A673 (cell line): ENCODE measurements around the gene CHFR. TPM values are rescaled to one million over a fixed set of nuclear protein-coding genes. Genes with fewer than 3 reads are reported as not detected.

Experiments used
- BruUV-seq: library from RNA; stranded (reverse); fragments of 400-500 nt; replicated peaks from 2 replicates; lab custom pipeline; 2021; lab: Mats Ljungman, UMichigan
- CTCF ChIA-PET: fragments of 300-600 bp; sonication (Branson Sonifier 250); formaldehyde crosslinking; loops from one replicate; lab custom pipeline; 2022; ENCODE audit warnings: antibody characterized with exemption; lab: Charles Lee
- POLR2A ChIA-PET: fragments of 300-600 bp; sonication (Branson Sonifier 250); formaldehyde crosslinking; loops from one replicate; lab custom pipeline; 2022; ENCODE audit warnings: antibody characterized with exemption; ENCODE audit not compliant: low non-redundant PET; lab: Charles Lee
- DNase-seq: peaks from one replicate; pipeline ENCODE4 v3.0.0-alpha.2; 2015; ENCODE audit warnings: low spot score
- H3K27ac ChIP-seq: fragments of 200-600 bp; sonication (generic); 2 replicates; pipeline ENCODE4 v1.5.1; 2016; ENCODE audit warnings: mixed run types, low read depth, mild to moderate bottlenecking, mixed read lengths, antibody characterized with exemption, low read length; ENCODE audit not compliant: poor library complexity, severe bottlenecking
- H3K27me3 ChIP-seq: fragments of 200-600 bp; sonication (generic); replicated peaks from 2 replicates; pipeline ENCODE4 v1.6.1; 2017; ENCODE audit warnings: mixed run types, low read depth, mild to moderate bottlenecking, mixed read lengths, antibody characterized with exemption, low read length; ENCODE audit not compliant: insufficient read depth, poor library complexity
- H3K36me3 ChIP-seq: fragments of 200-600 bp; sonication (generic); 2 replicates; pipeline ENCODE4 v1.6.1; 2016; ENCODE audit warnings: mixed run types, mild to moderate bottlenecking, mixed read lengths, antibody characterized with exemption, low read length; ENCODE audit not compliant: insufficient read depth, poor library complexity, severe bottlenecking
- H3K4me1 ChIP-seq: fragments of 200-600 bp; sonication (generic); 2 replicates; pipeline ENCODE4 v1.6.1; 2017; ENCODE audit warnings: mixed run types, mild to moderate bottlenecking, mixed read lengths, antibody characterized with exemption, low read length; ENCODE audit not compliant: insufficient read depth, poor library complexity, severe bottlenecking
- H3K4me3 ChIP-seq: fragments of 200-600 bp; sonication (generic); 2 replicates; pipeline ENCODE4 v1.5.1; 2016; ENCODE audit warnings: low read depth, mixed run types, mild to moderate bottlenecking, mixed read lengths, low read length; ENCODE audit not compliant: poor library complexity, severe bottlenecking
- H3K9me3 ChIP-seq: fragments of 200-600 bp; sonication (generic); 2 replicates; pipeline ENCODE4 v1.6.1; 2016; ENCODE audit warnings: mixed run types, low read depth, mild to moderate bottlenecking, mixed read lengths, antibody characterized with exemption, low read length; ENCODE audit not compliant: poor library complexity, severe bottlenecking
- CTCF ChIP-seq: fragments of 300-800, 200-600 bp; sonication (generic); conservative IDR thresholded peaks from 2 replicates; pipeline ENCODE4 v1.5.1; 2017; ENCODE audit warnings: low read depth, mild to moderate bottlenecking, antibody characterized with exemption, low read length, moderate library complexity, mixed read lengths
- EZH2 ChIP-seq: fragments of 200-600 bp; sonication (generic); IDR thresholded peaks from 2 replicates; pipeline ENCODE4 v1.6.1; 2017; ENCODE audit warnings: borderline replicate concordance, low read depth, mild to moderate bottlenecking, mixed read lengths, antibody characterized with exemption, low read length; ENCODE audit not compliant: poor library complexity, severe bottlenecking
- intact Hi-C: fragments of 100-400 bp; cut with micrococcal nuclease; formaldehyde crosslinking; loops from one replicate; pipeline ENCODE4 v1.10.0; 2022; ENCODE audit not compliant: unreplicated experiment
- total RNA-seq: library from RNA; stranded (reverse); gene quantifications from 2 replicates; pipeline ENCODE4 v1.2.3, GENCODE V29; 2021

The CHFR gene
- total RNA-seq, 1 experiment from 2014 or later, result 44.9 TPM

GRCh38 chr12:132872073-132872855, 15.1 kb downstream of the CHFR start:
- Histone ChIP-seq H3K27ac (no peak overlapping the region), H3K4me3 (no peak overlapping the region), H3K9me3 (no peaks in the 10 kb centered on the region), H3K27me3 (no peaks in the 10 kb centered on the region), H3K4me1 (no peaks in the 10 kb centered on the region), H3K36me3 (peaks cover 17% of the 10 kb centered on the region)
- TF ChIP-seq CTCF (no peak), EZH2 (no peak)
- ChIA-PET CTCF (no interaction called here), POLR2A (interaction anchor here (0.7 kb wide), 1 partner anchor 9 kb away, joined by 6 read pairs; no protein-coding TSS in a partner anchor)
- intact Hi-C loops, result no loop called here
- no TSS peak for BruUV-seq
- DNase-seq, result no peak

- no peak overlapping the region for H3K4me3 ChIP-seq
- no peak for DNase-seq
- intact Hi-C loops, result no loop called here
- no peaks in the 10 kb centered on the region for H3K27me3 ChIP-seq
- H3K36me3 ChIP-seq, result peaks cover 17% of the 10 kb centered on the region
- CTCF ChIA-PET, result no interaction called here
- POLR2A ChIA-PET, result no interaction called here
- H3K27ac ChIP-seq, result no peak overlapping the region
- TF ChIP-seq CTCF, result no peak
- TF ChIP-seq EZH2, result no peak
- H3K9me3 ChIP-seq, result no peaks in the 10 kb centered on the region
- no peaks in the 10 kb centered on the region for H3K4me1 ChIP-seq
- BruUV-seq, result no TSS peak
Observed at GRCh38 chr12:132869551-132869950, 17.9 kb downstream of the CHFR start.

- Histone ChIP-seq H3K9me3 (no peaks in the 10 kb centered on the region), H3K4me3 (no peak overlapping the region), H3K27me3 (no peaks in the 10 kb centered on the region), H3K4me1 (no peaks in the 10 kb centered on the region), H3K36me3 (peaks cover 7% of the 10 kb centered on the region), H3K27ac (no peak overlapping the region)
- POLR2A ChIA-PET, result no interaction called here
- CTCF ChIA-PET, result no interaction called here
- TF ChIP-seq CTCF, result no peak
- TF ChIP-seq EZH2, result no peak
- intact Hi-C loops, result no loop called here
- peak; percentile 13 for DNase-seq
- no TSS peak for BruUV-seq
Observed at GRCh38 chr12:132866251-132866828, 21.1 kb downstream of the CHFR start.
